Measurements from ENCODE around the gene DOCK3. TPM values are rescaled to one million over a fixed set of nuclear protein-coding genes. Genes with fewer than 3 reads are reported as not detected.
A peak's percentile ranks its signal among the peaks of the same experiment; 100 is the strongest.

Gene DOCK3
- polyA plus RNA-seq, 1 donor from 2014 or later = not detected

DNA sequence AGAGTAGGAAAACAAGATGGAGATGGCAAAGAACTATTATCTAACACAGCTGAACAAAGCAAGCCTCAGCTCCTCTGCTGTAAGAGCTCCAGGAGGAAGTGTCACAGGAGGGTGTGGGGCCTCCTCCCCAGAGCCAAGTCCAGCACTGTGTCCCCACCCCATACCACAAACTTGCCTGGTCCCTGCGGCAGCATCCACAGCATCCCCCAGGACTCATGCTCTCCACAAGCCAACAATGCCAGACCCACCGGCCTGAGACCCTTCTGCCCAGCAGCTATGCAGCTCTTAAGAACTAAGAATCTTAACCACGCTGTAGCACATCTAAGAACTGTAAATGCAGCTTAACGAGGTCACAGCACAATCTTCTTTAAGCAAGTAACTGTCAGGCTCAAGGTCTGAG is 725.4 kb downstream of the DOCK3 start:
- peak overlapping the region in 1 of 3 donors; percentile 71 for H3K27ac Mint-ChIP-seq

DNA sequence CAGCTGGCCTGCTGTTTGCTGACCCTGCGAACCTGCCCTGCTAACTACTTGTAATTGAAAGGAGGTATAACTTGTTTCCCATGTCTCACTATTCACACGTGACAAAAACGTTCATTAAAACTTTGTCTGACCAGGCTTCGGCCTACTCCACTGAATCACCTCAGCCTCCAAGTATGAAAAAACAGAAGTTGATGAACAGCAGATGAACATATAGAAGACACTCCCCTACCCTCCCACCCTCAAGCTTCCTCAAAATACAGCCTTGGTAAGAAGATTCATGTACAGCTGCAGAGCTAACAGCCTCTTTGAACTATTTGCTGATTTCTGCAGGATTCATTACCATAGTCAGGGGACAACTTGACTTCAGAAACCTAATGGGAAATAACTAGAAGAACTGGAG is 727.0 kb downstream of the DOCK3 start:
- no peaks in the 10 kb centered on the region for H3K27me3 Mint-ChIP-seq
- peaks cover 8% of the 10 kb centered on the region for H3K36me3 Mint-ChIP-seq
- no peaks in the 10 kb centered on the region for H3K9me3 Mint-ChIP-seq
- H3K4me1 Mint-ChIP-seq = peaks cover under 1 to 3% (median 2%) of the 10 kb centered on the region in 3 donors
- H3K4me3 Mint-ChIP-seq = no peak overlapping the region
- H3K27ac Mint-ChIP-seq = peak overlapping the region in 1 of 3 donors; percentile 61

More for the DNA sequence above, 725.4 kb downstream of the DOCK3 start:
- H3K4me3 Mint-ChIP-seq = no peak overlapping the region
- H3K36me3 Mint-ChIP-seq = peaks cover 6% of the 10 kb centered on the region
- no peaks in the 10 kb centered on the region for H3K27me3 Mint-ChIP-seq
- peaks cover 7 to 11% (median 8%) of the 10 kb centered on the region in 3 donors for H3K4me1 Mint-ChIP-seq
- no peaks in the 10 kb centered on the region for H3K9me3 Mint-ChIP-seq

DNA sequence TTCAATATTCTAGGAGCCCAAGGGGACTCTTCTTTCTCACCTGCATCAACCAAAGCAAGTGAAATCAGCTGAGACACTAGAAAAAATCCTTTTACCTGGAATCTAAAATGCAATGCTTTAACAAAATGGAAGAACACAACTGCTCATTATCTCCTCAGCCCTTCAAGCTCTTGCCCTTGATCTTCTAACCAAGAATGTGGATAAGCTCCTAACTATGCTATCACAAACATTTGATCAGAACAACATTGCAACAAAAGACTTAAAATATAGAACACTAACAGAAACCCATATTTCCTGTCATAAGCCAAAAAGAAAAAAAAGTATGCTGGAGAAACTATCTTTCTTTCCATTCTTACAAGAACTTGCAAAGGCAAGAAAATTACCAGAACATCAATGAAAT is 728.9 kb downstream of the DOCK3 start:
- Mint-ChIP-seq H3K27me3 (no peaks in the 10 kb centered on the region), H3K4me1 (peaks cover 0 to 4% (median 2%) of the 10 kb centered on the region in 3 donors), H3K4me3 (peak overlapping the region in 1 of 4 donors; percentile 56), H3K9me3 (no peaks in the 10 kb centered on the region), H3K27ac (peak overlapping the region in 1 of 3 donors; percentile 15), H3K36me3 (peaks cover 9% of the 10 kb centered on the region)

DNA sequence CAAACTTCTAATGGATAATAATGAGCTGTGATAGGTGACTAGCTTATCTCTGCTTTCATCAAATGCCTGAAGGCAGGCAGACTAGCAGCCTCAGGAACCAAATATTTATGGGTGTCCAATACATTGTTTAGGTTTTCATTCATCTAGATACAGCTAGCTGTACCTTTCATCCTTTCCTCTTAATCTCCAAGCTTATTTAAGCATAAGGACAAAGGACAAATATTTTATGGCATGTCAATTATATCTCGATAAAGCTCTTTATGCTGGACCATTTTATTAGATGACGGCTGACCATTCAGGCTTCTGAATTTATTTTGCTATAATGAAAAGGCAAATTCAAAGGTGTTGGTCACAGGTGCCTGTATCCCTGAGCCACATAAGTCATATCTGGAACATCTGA is 733.3 kb downstream of the DOCK3 start:
- no peak overlapping the region for H3K27ac Mint-ChIP-seq
- peaks cover 6% of the 10 kb centered on the region for H3K36me3 Mint-ChIP-seq

DNA sequence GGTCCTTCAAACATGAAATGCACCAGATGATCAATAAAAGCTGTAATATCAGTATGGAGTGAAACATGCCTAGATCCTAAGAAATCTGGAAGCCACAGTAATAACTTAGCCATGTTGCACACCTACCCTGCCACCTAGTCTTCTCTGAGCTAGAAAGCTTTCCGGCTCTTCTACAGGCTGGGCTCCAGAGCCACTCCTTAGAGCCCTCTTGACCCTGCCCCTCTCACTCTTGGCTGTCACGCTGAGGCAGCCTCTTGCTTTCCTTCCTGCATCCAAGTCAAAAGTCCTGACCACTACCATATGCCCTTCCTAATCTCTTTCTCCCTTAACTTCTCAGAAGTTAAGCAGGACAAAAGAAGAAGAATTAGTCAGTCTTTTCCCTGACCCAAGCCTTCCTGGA is 734.1 kb downstream of the DOCK3 start:
- peak overlapping the region in 1 of 3 donors; percentile 44 for H3K27ac Mint-ChIP-seq
- H3K4me3 Mint-ChIP-seq = no peak overlapping the region
- no peaks in the 10 kb centered on the region for H3K27me3 Mint-ChIP-seq
- H3K9me3 Mint-ChIP-seq = no peaks in the 10 kb centered on the region
- H3K4me1 Mint-ChIP-seq = peaks cover 0 to 4% (median 0%) of the 10 kb centered on the region in 3 donors
- H3K36me3 Mint-ChIP-seq = peaks cover 3% of the 10 kb centered on the region

More for the DNA sequence above, 733.3 kb downstream of the DOCK3 start:
- Mint-ChIP-seq H3K9me3 (no peaks in the 10 kb centered on the region), H3K4me3 (no peak overlapping the region), H3K4me1 (peaks cover 0 to 4% (median 2%) of the 10 kb centered on the region in 3 donors), H3K27me3 (no peaks in the 10 kb centered on the region)

DNA sequence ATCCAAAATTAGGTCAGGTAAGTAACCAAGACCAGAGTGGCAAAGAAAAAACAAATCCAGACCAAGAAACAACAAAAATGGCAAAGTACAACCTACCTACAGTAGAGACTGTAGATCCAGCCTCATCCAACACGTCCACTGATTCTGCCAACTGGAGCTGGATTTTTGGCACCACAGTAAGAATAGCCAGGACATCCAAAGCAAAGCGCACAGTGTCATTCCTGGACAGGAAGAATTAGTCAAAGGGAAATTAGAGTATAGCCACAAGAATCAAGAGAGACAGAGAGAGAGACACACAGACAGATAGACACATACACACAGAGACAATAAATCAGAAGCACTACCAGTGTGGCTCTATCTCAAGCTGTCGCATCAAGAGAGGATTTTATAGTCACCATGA is 747.5 kb downstream of the DOCK3 start:
- Mint-ChIP-seq H3K9me3 (no peaks in the 10 kb centered on the region), H3K4me1 (peaks cover 0 to 2% (median 0%) of the 10 kb centered on the region in 3 donors), H3K4me3 (peak overlapping the region in 1 of 4 donors; percentile 20), H3K27ac (no peak overlapping the region), H3K36me3 (peaks cover 4% of the 10 kb centered on the region), H3K27me3 (no peaks in the 10 kb centered on the region)

DNA sequence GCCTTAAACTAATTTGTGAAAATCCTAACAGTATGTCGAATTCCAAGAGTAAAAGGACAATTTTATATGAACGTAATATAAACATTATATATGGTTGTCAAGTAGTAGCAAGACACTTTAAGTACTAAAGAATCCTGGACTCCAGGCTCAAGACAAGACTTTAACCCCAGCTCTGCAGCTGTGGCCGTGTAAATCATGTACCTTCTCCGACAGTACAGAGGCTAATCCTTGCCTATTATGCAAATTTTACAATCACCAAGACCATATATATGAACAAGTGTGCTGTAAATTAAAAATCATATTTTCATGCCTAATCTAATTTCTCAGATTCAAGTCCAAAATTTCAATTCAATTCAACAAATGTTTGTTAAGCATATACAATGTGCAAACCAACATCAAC is 752.2 kb downstream of the DOCK3 start:
- Mint-ChIP-seq H3K4me3 (no peak overlapping the region), H3K27me3 (no peaks in the 10 kb centered on the region), H3K27ac (no peak overlapping the region), H3K36me3 (peaks cover 8% of the 10 kb centered on the region), H3K9me3 (no peaks in the 10 kb centered on the region), H3K4me1 (peaks cover 0 to 2% (median 0%) of the 10 kb centered on the region in 3 donors)

DNA sequence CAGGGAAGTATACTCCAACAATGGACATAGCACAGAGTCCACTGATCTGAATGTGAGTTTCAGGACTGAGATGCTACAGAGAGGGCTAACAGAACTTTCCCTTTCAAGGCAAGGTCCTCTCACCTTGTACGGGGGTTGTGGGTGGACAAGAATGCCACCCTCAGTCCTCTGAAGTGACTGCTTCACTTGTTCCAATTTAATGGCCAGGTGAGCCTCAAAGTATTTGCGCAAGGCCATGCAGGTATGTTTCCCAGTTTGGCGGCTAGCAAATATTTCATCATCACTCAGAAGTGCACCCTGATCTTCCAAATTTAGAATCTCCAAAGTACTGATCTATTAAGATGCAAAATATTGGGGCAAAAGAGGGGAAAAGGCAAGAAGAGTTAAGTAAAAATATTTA is 754.4 kb downstream of the DOCK3 start:
- Mint-ChIP-seq H3K4me1 (no peaks in the 10 kb centered on the region), H3K27me3 (no peaks in the 10 kb centered on the region), H3K9me3 (no peaks in the 10 kb centered on the region), H3K27ac (no peak overlapping the region), H3K4me3 (no peak overlapping the region), H3K36me3 (peaks cover 8% of the 10 kb centered on the region)

Other genes starting within 250 kb of the DOCK3 start
- gene CACNA2D2, start 171.3 kb upstream of the DOCK3 start, polyA plus RNA-seq = 0.11 TPM
- gene C3orf18, start 107.2 kb upstream of the DOCK3 start, polyA plus RNA-seq = 7.9 TPM
- 30.5 TPM for gene HEMK1, start 105.4 kb upstream of the DOCK3 start, polyA plus RNA-seq
- gene CISH, start 63.2 kb upstream of the DOCK3 start, polyA plus RNA-seq = 3.1 TPM
- gene MAPKAPK3, start 57.8 kb upstream of the DOCK3 start, polyA plus RNA-seq = 23.7 TPM

All from IgD-negative memory B cell (primary cell).